Measurements from ENCODE around the gene SEC31B. TPM values are rescaled to one million over a fixed set of nuclear protein-coding genes. Genes with fewer than 3 reads are reported as not detected.

Gene SEC31B
- total RNA-seq, 4 donors from 2014 or later: 8.8 to 24.9 (median 23.5) TPM

- no peaks in the 10 kb centered on the region for H3K27me3 ChIP-seq
- peaks cover 0 to 18% (median 0%) of the 10 kb centered on the region in 3 donors for H3K36me3 ChIP-seq
- H3K9me3 ChIP-seq: no peaks in the 10 kb centered on the region
- no peak for DNase-seq
- H3K4me3 ChIP-seq: no peak overlapping the region
- no peaks in the 10 kb centered on the region for H3K4me1 ChIP-seq
- TF ChIP-seq, protein P1, sequence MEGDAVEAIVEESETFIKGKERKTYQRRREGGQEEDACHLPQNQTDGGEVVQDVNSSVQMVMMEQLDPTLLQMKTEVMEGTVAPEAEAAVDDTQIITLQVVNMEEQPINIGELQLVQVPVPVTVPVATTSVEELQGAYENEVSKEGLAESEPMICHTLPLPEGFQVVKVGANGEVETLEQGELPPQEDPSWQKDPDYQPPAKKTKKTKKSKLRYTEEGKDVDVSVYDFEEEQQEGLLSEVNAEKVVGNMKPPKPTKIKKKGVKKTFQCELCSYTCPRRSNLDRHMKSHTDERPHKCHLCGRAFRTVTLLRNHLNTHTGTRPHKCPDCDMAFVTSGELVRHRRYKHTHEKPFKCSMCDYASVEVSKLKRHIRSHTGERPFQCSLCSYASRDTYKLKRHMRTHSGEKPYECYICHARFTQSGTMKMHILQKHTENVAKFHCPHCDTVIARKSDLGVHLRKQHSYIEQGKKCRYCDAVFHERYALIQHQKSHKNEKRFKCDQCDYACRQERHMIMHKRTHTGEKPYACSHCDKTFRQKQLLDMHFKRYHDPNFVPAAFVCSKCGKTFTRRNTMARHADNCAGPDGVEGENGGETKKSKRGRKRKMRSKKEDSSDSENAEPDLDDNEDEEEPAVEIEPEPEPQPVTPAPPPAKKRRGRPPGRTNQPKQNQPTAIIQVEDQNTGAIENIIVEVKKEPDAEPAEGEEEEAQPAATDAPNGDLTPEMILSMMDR (IDR thresholded peaks at IDR 0.05): no peak
- no peak for TF ChIP-seq POLR2A (IDR thresholded peaks at IDR 0.05)
- no peak overlapping the region for H3K27ac ChIP-seq
Observed at GRCh38 chr10:100553929-100554328, 34.3 kb upstream of the SEC31B start.

GRCh38 chr10:100551738-100552137 lies 32.1 kb upstream of the SEC31B start:
- Histone ChIP-seq H3K9me3 (no peaks in the 10 kb centered on the region), H3K36me3 (peaks cover 0 to 40% (median 0%) of the 10 kb centered on the region in 3 donors), H3K4me1 (no peaks in the 10 kb centered on the region), H3K27ac (no peak overlapping the region), H3K4me3 (no peak overlapping the region), H3K27me3 (no peaks in the 10 kb centered on the region)
- DNase-seq: no peak
- TF ChIP-seq, protein P1 (IDR thresholded peaks at IDR 0.05): no peak

- Histone ChIP-seq H3K27ac (no peak overlapping the region), H3K27me3 (no peaks in the 10 kb centered on the region), H3K4me3 (no peak overlapping the region), H3K36me3 (peaks cover 0 to 46% (median 0%) of the 10 kb centered on the region in 3 donors), H3K4me1 (no peaks in the 10 kb centered on the region), H3K9me3 (no peaks in the 10 kb centered on the region)
- TF ChIP-seq, protein P1 (IDR thresholded peaks at IDR 0.05): no peak
- TF ChIP-seq POLR2A (IDR thresholded peaks at IDR 0.05): no peak
- no peak for DNase-seq
Observed at GRCh38 chr10:100551196-100551595, 31.5 kb upstream of the SEC31B start.

- H3K27ac ChIP-seq: no peak overlapping the region
Observed at GRCh38 chr10:100544950-100545349, 25.3 kb upstream of the SEC31B start.

DNA sequence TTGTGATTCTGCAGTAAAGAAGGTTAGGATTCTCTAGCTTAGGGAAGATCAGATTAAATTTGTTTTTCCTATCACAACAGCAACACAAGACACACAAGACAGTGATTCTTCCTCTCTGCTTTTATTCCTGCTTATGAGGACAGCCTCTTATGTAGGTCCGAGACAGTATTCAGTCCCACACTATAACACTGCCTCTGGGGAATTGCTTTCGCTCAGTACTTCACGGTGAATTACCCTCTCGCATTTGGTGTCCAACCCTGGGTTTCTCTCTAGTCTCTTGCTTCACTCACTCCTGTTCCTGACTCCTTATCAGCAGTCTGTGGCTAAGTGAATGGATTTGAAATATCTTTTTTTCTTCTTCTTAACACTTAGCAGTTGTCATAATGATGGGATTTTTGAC lies 17.8 kb upstream of the SEC31B start:
- H3K9me3 ChIP-seq: no peaks in the 10 kb centered on the region
- no peaks in the 10 kb centered on the region for H3K27me3 ChIP-seq
- no peak overlapping the region for H3K4me3 ChIP-seq
- peaks cover 0 to 21% (median 4%) of the 10 kb centered on the region in 4 donors for H3K4me1 ChIP-seq
- peaks cover 0 to 33% (median 0%) of the 10 kb centered on the region in 3 donors for H3K36me3 ChIP-seq
- TF ChIP-seq, protein P1 (IDR thresholded peaks at IDR 0.05): no peak
- no peak for TF ChIP-seq POLR2A (IDR thresholded peaks at IDR 0.05)
- H3K27ac ChIP-seq: no peak overlapping the region
- no peak for DNase-seq

More at GRCh38 chr10:100544950-100545349, 25.3 kb upstream of the SEC31B start:
- DNase-seq: no peak
- H3K4me1 ChIP-seq: no peaks in the 10 kb centered on the region
- TF ChIP-seq, protein P1 (IDR thresholded peaks at IDR 0.05): no peak
- no peak for TF ChIP-seq POLR2A (IDR thresholded peaks at IDR 0.05)
- no peaks in the 10 kb centered on the region for H3K27me3 ChIP-seq
- H3K9me3 ChIP-seq: no peaks in the 10 kb centered on the region
- peaks cover 0 to 96% (median 0%) of the 10 kb centered on the region in 3 donors for H3K36me3 ChIP-seq
- H3K4me3 ChIP-seq: no peak overlapping the region

Data from Peyer's patch (tissue), 4 donors.